Measurements from ENCODE around the gene UTS2B.

Gene UTS2B

DNA sequence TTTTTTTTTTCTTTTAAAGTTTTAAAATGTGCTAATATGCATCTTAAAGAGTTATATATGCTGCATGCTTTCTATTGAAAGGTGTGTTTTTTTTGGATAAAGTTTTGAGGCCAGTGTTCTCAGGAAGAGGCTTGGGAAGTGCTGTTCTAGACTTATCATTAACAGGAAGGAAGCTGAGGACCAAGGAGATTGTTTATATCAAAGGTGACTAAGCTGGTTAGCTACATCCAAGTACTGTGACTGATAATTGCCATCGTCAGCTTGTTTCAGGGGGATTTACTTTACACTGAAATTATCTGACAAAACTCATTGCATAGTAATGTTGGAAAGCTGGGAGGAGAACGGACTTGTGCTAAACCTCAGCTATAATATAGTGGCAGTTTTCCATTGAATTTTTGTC lies 36.3 kb upstream of the UTS2B start:
- POLR2A ChIA-PET = no interaction called here

GRCh38 chr3:191363221-191363620 lies 32.9 kb upstream of the UTS2B start:
- Histone ChIP-seq H3K4me3 (ENCODE audit: low read depth, low read length) (no peak overlapping the region), H3K9me3 (ENCODE audit: control insufficient read depth, insufficient read depth, low read depth, low read length) (no peaks in the 10 kb centered on the region), H3K27ac (ENCODE audit: extremely low read depth, low read depth, low read length) (no peak overlapping the region), H3K4me1 (ENCODE audit: control insufficient read depth, insufficient read depth, low read length) (peaks cover 12% of the 10 kb centered on the region), H3K36me3 (ENCODE audit: control insufficient read depth in 2 of 2, insufficient read depth in 1 of 2, low read length in 2 of 2) (peaks cover 5 to 35% of the 10 kb centered on the region in 2 experiments; a peak in 2 of 3 replicates)
- ChIA-PET CTCF (interaction anchor here (0.6 kb wide), 1 partner anchor 35 kb away, joined by 3 read pairs; no protein-coding TSS in a partner anchor), POLR2A (no interaction called here)
- TF ChIP-seq, protein P1, sequence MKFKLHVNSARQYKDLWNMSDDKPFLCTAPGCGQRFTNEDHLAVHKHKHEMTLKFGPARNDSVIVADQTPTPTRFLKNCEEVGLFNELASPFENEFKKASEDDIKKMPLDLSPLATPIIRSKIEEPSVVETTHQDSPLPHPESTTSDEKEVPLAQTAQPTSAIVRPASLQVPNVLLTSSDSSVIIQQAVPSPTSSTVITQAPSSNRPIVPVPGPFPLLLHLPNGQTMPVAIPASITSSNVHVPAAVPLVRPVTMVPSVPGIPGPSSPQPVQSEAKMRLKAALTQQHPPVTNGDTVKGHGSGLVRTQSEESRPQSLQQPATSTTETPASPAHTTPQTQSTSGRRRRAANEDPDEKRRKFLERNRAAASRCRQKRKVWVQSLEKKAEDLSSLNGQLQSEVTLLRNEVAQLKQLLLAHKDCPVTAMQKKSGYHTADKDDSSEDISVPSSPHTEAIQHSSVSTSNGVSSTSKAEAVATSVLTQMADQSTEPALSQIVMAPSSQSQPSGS (tag by site-specific recombination; IDR thresholded peaks at IDR 0.05; ENCODE audit: low read depth) = no peak
- no peak for TF ChIP-seq KLF10 (tag by site-specific recombination; IDR thresholded peaks at IDR 0.05)
- TF ChIP-seq GFI1B (tag by site-specific recombination; IDR thresholded peaks at IDR 0.05) = no peak
- no peak for TF ChIP-seq ZNF837 (tag by site-specific recombination; IDR thresholded peaks at IDR 0.05)
- no peak for TF ChIP-seq ZNF548 (tag by site-specific recombination; IDR thresholded peaks at IDR 0.05)
- TF ChIP-seq IKZF3 (tag by site-specific recombination; IDR thresholded peaks at IDR 0.05) = no peak

More for the DNA sequence above, 36.3 kb upstream of the UTS2B start:
- no peaks in the 10 kb centered on the region for H3K9me3 ChIP-seq (ENCODE audit: control insufficient read depth, insufficient read depth, low read depth, low read length)
- peaks cover 5 to 50% of the 10 kb centered on the region in 2 experiments; a peak in 2 of 3 replicates for H3K36me3 ChIP-seq (ENCODE audit: control insufficient read depth in 2 of 2, insufficient read depth in 1 of 2, low read length in 2 of 2)
- peaks cover 2% of the 10 kb centered on the region; the same call in 1 of the 2 replicates for H3K4me1 ChIP-seq (ENCODE audit: control insufficient read depth, insufficient read depth, low read length)
- CTCF ChIA-PET = interaction anchor here (0.6 to 0.7 kb wide), 2 partner anchors 556 to 1044 kb away, joined by 3 to 4 read pairs; no protein-coding TSS in a partner anchor
- no peak overlapping the region for H3K4me3 ChIP-seq (ENCODE audit: low read depth, low read length)
- H3K27ac ChIP-seq (ENCODE audit: extremely low read depth, low read depth, low read length) = no peak overlapping the region
- TF ChIP-seq ZSCAN23 (tag by site-specific recombination; IDR thresholded peaks at IDR 0.05) (no peak), SP7 (tag by site-specific recombination; IDR thresholded peaks at IDR 0.05) (peak; percentile 70)

DNA sequence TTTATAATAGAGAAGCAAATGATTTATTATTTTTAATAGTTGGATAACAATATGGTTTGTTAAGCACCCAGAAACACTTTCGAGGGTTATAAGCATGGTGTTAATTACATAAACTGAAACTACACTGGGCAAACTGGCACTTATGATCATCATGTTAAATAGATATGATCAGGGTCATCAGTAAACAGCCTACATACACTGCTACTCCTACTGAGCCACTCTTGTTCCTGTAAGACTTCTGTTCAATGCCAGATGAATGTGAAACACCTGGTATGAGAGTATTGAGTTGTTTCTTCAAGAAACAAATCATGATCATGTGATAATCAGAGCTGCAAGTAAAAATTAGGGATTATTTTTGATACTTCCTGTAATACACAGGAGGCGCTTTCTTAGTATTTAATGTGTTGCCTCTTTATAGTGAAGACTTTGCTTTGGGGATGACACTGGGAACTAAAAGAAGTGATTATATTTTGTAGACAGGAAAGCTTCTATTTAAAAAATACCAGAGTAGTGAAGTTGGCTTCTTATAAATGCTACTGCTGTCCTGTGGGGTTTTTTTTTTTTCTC lies 32.3 kb upstream of the UTS2B start:
- POLR2A ChIA-PET = no interaction called here
- Histone ChIP-seq H3K4me3 (ENCODE audit: low read depth, low read length) (no peak overlapping the region), H3K4me1 (ENCODE audit: control insufficient read depth, insufficient read depth, low read length) (peaks cover 12% of the 10 kb centered on the region), H3K9me3 (ENCODE audit: control insufficient read depth, insufficient read depth, low read depth, low read length) (no peaks in the 10 kb centered on the region), H3K27ac (ENCODE audit: extremely low read depth, low read depth, low read length) (no peak overlapping the region), H3K36me3 (ENCODE audit: control insufficient read depth in 2 of 2, insufficient read depth in 1 of 2, low read length in 2 of 2) (peaks cover 5 to 41% of the 10 kb centered on the region in 2 experiments; a peak in 2 of 3 replicates)
- CTCF ChIA-PET = interaction anchor here (0.6 kb wide), 1 partner anchor 34 kb away, joined by 3 read pairs; no protein-coding TSS in a partner anchor
- TF ChIP-seq ZNF24 (tag by site-specific recombination; IDR thresholded peaks at IDR 0.05) = no peak
- no peak for TF ChIP-seq SCRT2 (tag by site-specific recombination; IDR thresholded peaks at IDR 0.05)
- TF ChIP-seq ZNF530 (tag by site-specific recombination; IDR thresholded peaks at IDR 0.05; ENCODE audit: low read depth) = no peak
- no peak for TF ChIP-seq ZSCAN23 (tag by site-specific recombination; IDR thresholded peaks at IDR 0.05)
- TF ChIP-seq, protein P2, sequence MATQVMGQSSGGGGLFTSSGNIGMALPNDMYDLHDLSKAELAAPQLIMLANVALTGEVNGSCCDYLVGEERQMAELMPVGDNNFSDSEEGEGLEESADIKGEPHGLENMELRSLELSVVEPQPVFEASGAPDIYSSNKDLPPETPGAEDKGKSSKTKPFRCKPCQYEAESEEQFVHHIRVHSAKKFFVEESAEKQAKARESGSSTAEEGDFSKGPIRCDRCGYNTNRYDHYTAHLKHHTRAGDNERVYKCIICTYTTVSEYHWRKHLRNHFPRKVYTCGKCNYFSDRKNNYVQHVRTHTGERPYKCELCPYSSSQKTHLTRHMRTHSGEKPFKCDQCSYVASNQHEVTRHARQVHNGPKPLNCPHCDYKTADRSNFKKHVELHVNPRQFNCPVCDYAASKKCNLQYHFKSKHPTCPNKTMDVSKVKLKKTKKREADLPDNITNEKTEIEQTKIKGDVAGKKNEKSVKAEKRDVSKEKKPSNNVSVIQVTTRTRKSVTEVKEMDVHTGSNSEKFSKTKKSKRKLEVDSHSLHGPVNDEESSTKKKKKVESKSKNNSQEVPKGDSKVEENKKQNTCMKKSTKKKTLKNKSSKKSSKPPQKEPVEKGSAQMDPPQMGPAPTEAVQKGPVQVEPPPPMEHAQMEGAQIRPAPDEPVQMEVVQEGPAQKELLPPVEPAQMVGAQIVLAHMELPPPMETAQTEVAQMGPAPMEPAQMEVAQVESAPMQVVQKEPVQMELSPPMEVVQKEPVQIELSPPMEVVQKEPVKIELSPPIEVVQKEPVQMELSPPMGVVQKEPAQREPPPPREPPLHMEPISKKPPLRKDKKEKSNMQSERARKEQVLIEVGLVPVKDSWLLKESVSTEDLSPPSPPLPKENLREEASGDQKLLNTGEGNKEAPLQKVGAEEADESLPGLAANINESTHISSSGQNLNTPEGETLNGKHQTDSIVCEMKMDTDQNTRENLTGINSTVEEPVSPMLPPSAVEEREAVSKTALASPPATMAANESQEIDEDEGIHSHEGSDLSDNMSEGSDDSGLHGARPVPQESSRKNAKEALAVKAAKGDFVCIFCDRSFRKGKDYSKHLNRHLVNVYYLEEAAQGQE (tag by site-specific recombination; IDR thresholded peaks at IDR 0.05) = no peak
- TF ChIP-seq ZNF624 (tag by site-specific recombination; IDR thresholded peaks at IDR 0.05) = no peak
- TF ChIP-seq KLF9 (tag by site-specific recombination; IDR thresholded peaks at IDR 0.05; ENCODE audit: low read depth) = no peak
- TF ChIP-seq, protein P3, sequence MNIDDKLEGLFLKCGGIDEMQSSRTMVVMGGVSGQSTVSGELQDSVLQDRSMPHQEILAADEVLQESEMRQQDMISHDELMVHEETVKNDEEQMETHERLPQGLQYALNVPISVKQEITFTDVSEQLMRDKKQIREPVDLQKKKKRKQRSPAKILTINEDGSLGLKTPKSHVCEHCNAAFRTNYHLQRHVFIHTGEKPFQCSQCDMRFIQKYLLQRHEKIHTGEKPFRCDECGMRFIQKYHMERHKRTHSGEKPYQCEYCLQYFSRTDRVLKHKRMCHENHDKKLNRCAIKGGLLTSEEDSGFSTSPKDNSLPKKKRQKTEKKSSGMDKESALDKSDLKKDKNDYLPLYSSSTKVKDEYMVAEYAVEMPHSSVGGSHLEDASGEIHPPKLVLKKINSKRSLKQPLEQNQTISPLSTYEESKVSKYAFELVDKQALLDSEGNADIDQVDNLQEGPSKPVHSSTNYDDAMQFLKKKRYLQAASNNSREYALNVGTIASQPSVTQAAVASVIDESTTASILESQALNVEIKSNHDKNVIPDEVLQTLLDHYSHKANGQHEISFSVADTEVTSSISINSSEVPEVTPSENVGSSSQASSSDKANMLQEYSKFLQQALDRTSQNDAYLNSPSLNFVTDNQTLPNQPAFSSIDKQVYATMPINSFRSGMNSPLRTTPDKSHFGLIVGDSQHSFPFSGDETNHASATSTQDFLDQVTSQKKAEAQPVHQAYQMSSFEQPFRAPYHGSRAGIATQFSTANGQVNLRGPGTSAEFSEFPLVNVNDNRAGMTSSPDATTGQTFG (tag by site-specific recombination; IDR thresholded peaks at IDR 0.05; ENCODE audit: borderline replicate concordance) = no peak

Data from HEK293 (cell line).